ENCODE results near the gene IPO13.

The IPO13 gene

DNA sequence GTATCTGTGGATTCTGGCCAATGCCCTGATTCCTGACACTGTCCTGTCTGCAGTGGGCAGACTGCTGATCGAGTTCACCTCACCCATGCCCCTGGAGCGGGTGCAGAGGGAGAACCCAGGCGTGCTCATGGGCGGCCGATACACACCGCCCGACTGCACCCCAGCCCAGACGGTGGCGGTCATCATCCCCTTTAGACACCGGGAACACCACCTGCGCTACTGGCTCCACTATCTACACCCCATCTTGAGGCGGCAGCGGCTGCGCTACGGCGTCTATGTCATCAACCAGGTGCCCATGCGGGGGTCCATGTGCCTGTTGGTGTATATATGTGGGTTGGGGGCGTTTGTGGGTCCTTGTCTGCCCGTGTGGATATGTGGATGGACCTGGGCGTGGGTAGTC, 34.9 kb downstream of the IPO13 start:
- no peak overlapping the region for H3K4me3 ChIP-seq (ENCODE audit: low read length)
- no peak for DNase-seq (ENCODE audit: low read depth)
- TF ChIP-seq, protein P1, sequence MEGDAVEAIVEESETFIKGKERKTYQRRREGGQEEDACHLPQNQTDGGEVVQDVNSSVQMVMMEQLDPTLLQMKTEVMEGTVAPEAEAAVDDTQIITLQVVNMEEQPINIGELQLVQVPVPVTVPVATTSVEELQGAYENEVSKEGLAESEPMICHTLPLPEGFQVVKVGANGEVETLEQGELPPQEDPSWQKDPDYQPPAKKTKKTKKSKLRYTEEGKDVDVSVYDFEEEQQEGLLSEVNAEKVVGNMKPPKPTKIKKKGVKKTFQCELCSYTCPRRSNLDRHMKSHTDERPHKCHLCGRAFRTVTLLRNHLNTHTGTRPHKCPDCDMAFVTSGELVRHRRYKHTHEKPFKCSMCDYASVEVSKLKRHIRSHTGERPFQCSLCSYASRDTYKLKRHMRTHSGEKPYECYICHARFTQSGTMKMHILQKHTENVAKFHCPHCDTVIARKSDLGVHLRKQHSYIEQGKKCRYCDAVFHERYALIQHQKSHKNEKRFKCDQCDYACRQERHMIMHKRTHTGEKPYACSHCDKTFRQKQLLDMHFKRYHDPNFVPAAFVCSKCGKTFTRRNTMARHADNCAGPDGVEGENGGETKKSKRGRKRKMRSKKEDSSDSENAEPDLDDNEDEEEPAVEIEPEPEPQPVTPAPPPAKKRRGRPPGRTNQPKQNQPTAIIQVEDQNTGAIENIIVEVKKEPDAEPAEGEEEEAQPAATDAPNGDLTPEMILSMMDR (conservative IDR thresholded peaks at IDR 0.05; ENCODE audit: low read length): no peak

DNA sequence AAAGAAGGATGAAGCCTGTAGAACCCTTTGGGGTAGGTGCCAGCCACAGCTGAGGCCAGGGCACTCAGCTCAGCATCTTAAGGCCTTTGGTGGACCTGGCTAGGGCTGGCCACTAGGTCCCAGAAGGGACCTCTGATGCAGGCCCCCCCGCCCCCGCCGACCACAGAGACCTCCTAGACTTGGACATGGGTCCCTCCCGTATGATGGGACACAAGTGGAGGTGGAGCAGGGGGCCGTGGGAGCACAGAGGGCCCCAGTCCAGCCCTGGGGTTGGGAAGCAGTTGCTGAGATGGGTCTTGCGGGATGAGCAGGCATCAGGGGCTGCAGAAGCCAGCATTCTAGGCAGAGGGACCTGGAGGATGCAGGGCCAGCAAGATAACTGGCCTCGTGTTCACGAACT, 35.5 kb downstream of the IPO13 start:
- TF ChIP-seq, protein P1 (conservative IDR thresholded peaks at IDR 0.05; ENCODE audit: low read length): no peak
- no peak overlapping the region for H3K4me3 ChIP-seq (ENCODE audit: low read length)
- no peak for DNase-seq (ENCODE audit: low read depth)

DNA sequence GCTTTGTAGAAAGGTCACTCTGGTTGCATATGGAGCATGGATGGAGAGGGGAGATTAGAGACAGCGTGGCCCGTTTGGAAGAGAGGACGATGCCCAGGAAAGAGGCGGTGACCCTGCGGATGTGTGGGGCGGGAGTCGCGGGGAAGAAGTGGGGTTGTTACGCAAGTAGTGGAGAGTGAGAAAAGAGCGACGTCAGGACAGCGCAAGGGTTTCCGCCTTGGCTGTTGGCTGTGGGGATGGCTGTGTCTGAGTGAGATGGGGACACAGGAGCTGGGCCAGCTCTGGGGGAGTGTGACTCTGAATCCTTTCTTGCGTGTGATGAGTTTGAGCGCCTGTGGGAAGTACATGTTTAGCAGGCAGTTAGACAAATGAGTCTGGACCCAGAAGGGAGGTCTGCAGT, 36.1 kb downstream of the IPO13 start:
- no peak for DNase-seq (ENCODE audit: low read depth)
- H3K4me3 ChIP-seq (ENCODE audit: low read length): no peak overlapping the region
- TF ChIP-seq, protein P1 (conservative IDR thresholded peaks at IDR 0.05; ENCODE audit: low read length): no peak

DNA sequence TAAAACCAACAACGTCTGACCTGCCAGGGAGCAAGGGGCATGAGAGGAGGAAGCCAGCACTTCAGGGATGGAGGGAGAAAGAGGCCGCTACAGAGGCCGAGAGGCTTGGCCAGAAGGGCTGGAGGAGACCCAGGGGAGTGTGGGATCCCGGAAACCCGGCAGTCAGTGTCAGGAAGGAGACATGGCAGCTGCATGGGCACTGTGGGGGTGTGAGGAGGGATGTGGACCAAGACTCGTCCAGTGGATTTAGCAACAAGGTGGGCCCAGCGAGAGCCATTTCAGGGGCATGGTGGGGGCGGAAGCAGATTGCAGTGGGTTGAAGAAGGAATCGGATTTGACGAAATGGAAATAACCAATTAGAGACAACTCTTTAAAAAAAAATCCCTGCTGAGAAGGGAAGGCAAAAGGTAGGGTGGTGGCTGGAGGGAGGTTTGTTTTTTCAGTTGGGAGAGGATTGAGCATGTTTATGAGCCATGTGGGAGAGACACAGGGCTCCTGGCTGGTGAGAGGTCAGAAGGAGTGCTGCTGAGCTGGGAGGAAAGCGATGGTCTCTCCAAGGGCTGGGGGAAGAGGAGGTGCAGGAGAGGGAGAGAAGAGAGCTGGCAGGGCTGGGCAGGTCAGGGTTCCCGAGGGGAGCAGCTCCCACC, 36.6 kb downstream of the IPO13 start:
- H3K4me3 ChIP-seq (ENCODE audit: low read length): no peak overlapping the region
- TF ChIP-seq, protein P1 (conservative IDR thresholded peaks at IDR 0.05; ENCODE audit: low read length): no peak
- DNase-seq (ENCODE audit: low read depth): no peak

DNA sequence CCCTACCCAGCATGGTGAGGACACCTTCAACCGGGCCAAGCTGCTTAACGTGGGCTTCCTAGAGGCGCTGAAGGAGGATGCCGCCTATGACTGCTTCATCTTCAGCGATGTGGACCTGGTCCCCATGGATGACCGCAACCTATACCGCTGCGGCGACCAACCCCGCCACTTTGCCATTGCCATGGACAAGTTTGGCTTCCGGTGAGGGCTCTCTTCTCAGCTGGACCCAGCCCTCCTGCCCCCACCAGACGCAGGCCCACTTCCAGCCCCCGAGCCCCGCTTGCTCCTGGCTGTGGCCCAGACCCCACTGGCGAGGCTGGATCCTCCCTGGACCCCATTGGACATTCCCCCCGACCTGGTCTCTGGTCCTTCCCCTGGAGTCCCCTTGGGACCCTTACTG, 38.1 kb downstream of the IPO13 start:
- TF ChIP-seq, protein P1 (conservative IDR thresholded peaks at IDR 0.05; ENCODE audit: low read length): no peak
- no peak overlapping the region for H3K4me3 ChIP-seq (ENCODE audit: low read length)
- no peak for DNase-seq (ENCODE audit: low read depth)

DNA sequence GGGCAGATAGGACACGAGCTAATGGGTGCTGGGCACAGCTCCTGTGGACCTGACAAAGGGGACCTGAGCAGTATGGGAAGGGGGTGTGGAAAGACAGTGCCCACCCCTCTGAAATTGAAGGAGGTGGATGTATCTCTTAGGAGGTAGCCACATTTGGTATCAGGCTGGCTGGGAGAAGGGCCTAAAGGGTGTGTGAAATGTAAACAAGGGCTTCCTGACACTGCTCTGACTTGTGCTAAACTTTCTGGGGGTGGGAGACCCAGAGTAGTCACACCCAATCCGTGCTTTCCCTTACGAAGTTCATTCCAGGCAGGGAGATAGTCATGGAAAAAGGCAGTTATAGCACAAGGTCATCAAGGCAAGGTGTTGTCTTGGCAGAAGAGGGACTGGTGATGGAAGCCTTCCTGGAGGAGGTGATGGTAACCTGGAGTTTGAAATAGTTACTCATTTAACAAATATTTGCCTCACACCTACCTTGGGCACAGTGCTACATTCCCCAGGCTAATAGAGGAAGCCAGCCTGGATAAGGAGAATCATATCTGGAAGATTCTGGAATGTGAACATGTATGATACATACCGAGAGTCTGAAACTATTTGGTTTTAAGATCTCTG, 39.3 kb downstream of the IPO13 start:
- DNase-seq (ENCODE audit: low read depth): no peak
- H3K4me3 ChIP-seq (ENCODE audit: low read length): no peak overlapping the region
- TF ChIP-seq, protein P1 (conservative IDR thresholded peaks at IDR 0.05; ENCODE audit: low read length): no peak

DNA sequence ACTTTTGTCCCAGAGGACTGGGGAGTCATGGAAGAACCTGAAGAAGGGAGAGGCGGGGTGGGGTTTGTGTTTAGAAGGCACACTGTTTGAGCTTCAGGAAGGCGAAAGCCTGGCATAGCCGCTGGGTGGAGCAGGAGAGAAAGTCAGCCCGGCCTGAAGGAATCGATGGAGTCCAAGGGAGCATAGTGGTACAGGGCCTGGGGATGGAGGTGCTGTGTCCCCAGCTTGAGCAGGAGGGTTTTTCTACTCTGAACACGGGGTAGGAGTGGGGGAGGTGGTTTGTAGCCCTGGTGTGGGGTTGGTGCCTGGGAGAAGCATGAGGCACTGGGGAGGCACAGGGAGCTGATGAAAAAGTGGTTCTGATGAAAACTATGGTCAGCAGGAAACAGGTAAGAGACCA, 40.0 kb downstream of the IPO13 start:
- TF ChIP-seq, protein P1 (conservative IDR thresholded peaks at IDR 0.05; ENCODE audit: low read length): no peak; the same call in 1 of the 2 replicates
- H3K4me3 ChIP-seq (ENCODE audit: low read length): no peak overlapping the region
- DNase-seq (ENCODE audit: low read depth): no peak
